Subcutaneous adipose tissue (tissue), 4 donors: ENCODE data around the gene FLNC. TPM values are rescaled to one million over a fixed set of nuclear protein-coding genes. Genes with fewer than 3 reads are reported as not detected.

Source experiments
- total RNA-seq, 4 donors: library from RNA; depleted of rRNA; stranded (reverse); fragments of >200 nt; gene quantifications; one replicate each; pipeline ENCODE4 v1.1.0, GENCODE V29; 2016
- TF ChIP-seq, protein P1 (sequence below): fragments of 450-650 bp; IDR thresholded peaks from one replicate; pipeline ENCODE4 v1.5.1; 2016; ENCODE audit warnings: low read depth, mild to moderate bottlenecking, control low read depth, antibody characterized with exemption, moderate library complexity

FLNC gene
- total RNA-seq, 4 donors from 2014 or later = 3.3 to 10.3 (median 4.8) TPM

DNA sequence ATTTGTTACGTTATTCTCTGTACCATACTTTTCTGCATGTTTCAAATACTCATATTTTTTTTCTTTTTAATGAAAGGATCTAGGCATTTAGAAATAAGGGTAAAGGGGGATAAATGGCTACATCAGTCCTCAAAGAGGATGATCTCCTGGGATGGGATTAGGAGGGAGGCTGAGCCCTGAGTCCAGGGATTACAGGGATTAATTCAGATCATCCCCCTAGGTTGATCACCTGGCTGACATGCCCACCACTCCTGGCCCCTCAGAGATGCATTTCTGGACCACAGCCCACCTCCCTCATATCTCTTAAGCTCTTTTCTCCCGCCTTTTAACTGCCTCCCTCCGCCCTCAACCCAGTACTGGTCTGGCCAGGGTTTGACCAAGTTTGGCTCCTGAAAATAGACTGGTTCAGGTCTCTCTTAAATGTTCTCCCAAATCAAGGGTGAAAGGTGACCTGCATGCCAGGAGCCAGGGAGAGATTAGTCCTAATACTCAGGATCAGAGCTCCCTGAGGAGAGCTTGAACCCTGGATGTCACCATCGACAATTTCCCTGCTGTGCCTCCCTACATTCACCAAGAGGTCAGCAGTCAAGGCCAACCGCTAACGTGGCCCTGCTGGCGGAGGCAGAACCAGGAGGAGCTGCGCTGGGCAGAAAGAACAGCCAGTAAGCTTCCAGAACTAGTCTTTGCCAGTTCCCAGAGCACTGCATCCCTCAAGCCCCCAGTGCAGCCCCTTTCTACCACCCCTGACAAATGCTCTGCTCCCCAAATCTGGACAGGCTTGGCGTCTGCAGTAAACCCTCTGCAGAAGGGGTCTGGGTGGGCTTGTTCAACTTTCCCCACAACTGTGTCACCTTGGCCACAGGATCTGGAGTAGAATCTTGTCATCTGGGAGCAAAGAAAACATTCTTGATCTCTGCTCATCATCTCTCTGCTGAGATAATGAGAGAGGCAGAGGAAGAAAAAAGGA, 41.5 kb upstream of the FLNC start:
- TF ChIP-seq, protein P1, sequence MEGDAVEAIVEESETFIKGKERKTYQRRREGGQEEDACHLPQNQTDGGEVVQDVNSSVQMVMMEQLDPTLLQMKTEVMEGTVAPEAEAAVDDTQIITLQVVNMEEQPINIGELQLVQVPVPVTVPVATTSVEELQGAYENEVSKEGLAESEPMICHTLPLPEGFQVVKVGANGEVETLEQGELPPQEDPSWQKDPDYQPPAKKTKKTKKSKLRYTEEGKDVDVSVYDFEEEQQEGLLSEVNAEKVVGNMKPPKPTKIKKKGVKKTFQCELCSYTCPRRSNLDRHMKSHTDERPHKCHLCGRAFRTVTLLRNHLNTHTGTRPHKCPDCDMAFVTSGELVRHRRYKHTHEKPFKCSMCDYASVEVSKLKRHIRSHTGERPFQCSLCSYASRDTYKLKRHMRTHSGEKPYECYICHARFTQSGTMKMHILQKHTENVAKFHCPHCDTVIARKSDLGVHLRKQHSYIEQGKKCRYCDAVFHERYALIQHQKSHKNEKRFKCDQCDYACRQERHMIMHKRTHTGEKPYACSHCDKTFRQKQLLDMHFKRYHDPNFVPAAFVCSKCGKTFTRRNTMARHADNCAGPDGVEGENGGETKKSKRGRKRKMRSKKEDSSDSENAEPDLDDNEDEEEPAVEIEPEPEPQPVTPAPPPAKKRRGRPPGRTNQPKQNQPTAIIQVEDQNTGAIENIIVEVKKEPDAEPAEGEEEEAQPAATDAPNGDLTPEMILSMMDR = no peak

DNA sequence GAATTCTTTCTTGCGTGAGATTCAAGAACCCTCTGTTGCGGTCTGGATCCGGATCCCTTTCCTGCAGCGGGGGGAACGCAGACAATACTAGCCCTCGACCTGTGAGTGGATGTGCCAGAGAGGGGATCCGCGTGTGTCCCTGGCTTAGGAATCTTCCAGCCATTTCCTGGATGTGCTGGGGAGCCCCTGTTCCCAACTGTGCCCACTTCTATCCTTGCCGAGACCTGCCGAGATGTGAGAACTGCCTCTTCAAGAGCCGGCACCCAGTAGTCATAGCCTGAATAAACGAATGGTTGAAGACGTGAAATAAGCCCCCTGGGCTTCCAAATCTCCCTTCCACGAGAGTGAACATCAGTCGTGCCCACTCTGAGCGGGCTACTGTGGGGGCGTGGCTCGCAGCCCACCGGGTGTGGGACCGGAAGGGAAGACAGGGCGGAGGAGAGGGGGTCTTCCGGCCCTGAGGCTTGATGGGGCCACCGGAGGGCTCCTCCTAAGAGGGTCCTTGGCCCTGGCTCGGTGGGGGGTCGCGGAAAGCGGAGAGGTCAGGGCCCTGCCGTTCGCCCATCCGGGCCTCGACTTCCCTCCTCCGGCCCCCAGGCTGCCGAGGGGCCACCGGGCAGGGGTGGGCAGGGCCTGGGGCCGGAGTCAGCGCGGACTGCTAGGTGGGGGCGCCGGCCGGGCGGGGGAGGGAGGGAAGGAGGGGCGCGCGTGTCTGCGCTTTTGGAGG, 39.7 kb upstream of the FLNC start:
- TF ChIP-seq, protein P1 = no peak

DNA sequence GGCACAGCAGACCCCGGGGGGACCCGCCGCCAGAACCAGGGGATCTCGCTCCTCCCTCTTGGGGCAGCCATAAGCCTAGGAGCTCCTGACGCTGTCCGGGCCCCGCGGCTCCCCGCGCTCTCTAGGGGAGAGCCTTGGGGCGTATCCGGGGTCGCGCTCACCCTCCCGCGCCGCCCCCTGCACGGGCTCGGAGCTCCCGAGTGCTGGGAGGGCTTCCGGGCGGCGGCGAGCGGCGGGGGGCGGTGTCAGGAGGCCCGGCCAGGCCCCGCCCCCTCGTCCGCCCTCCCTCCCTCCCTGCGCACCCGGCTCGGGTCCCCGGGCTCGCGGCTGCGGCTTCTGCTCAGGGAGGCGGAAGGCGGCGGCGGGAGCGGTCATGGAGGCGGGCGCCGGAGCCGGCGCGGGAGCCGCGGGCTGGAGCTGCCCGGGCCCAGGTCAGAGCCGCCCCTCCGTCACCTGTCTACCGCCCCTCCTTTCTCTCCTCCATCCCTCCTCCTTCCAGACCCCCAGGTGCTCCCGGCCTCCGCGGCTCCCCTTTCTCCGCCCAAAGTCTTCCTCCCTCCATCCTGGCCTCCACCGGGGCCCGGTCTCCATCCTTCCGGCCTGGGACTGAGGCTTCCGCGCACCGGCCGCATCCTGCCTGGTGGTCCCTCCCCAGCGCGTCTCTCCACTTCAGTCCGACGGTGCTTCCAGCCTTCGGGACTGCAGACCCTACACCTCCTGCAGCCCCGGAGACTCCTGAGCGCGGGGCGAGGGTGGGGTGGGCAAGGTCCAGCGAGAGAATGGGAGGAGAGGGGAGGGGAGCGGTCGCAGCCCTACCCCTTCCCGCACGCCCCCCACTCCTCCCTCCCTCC, 38.9 kb upstream of the FLNC start, which contains the start of gene CCDC136:
Gene CCDC136 (plus strand): TSS at position 848 of the 851 bp plus-strand sequence. CDS start 444 bp downstream, outside the sequence.
- TF ChIP-seq, protein P1 = no peak

DNA sequence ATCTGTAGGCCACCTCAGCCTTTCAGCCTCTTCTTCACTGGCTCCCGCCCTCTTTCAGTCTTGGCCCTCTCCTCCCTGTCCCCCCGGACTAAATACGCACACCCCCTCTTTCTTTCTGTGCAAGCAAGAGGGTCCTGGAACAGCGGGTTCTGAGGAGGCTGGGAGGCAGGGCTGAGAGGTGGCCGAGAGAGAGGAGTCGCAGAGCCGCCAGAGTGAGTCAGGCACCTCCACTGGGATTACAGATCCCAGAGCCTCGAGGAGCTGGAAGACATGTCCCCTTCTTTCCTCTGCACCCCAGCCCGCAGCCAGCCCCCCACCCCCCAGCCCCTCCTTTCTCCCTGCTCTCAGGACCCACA, 38.3 kb upstream of the FLNC start:
- TF ChIP-seq, protein P1 = no peak

DNA sequence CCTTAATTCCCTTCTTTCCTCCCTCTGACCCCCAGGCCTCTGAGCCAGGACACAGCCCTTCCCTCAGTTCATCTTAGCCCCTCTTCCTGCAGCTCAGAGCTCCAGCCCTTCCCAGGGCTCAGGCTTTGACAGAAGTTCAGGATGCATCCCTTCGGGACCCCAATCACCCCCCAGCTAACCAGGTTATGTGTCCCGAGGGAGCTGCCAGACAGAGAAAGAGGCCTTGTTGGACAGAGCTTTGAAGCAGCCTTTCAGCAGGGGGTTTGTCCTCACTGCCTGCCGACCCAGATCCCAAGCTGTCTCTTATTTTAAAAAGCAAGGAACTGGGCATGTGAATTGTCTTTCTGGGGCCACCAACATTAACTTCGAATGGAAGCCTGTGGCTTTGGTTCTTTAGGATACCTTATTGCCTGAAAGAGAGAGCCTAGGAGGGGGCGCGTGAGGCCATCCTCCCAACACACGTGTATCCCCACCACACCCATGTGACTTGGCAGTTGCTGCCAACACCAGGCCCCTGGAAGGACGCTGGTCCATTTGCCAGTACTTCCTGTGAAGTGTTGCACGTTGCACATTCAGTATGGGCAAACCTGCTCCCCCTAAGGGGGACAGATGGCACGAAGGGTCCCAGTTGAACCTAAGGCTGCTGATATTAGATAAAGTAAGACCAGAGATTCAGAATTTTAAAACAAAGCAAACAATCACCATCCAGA, 37.6 kb upstream of the FLNC start:
- TF ChIP-seq, protein P1 = no peak

DNA sequence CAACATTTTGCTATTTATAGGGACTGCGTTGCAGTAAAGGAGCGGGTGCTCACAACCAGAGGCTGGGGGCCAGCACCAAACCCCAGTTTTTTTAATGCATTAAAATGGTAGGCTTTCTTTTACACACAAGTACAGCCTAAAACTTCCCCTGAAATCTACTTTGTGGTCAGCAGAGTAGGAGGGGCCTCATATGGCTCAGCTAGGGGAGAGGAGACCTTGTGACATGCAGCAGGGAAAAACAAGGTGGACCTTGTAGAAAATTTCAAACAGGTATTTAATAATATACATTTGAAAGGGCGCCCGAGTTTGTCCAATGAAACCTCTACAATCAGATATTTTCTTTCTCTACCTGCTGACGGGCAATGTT, 37.0 kb upstream of the FLNC start:
- TF ChIP-seq, protein P1 = no peak
